Measurements from ENCODE around the gene TMEM212.

TMEM212 gene

GRCh38 chr3:171842864-171843518 lies at the start of gene TMEM212:
Gene TMEM212 (plus strand): TSS chr3:171843349. CDS start chr3:171843384, 35 bp downstream.
- DNase-seq (ENCODE audit: low spot score): no peak

- no peak for DNase-seq (ENCODE audit: low spot score)
Measured at GRCh38 chr3:171796625-171797264, 46.4 kb upstream of the TMEM212 start.

- DNase-seq (ENCODE audit: low spot score): no peak
Measured at GRCh38 chr3:171797265-171797679, 45.9 kb upstream of the TMEM212 start.

- DNase-seq (ENCODE audit: low spot score): no peak
Measured at GRCh38 chr3:171797873-171798272, 45.3 kb upstream of the TMEM212 start.

- DNase-seq (ENCODE audit: low spot score): no peak
Measured at GRCh38 chr3:171799501-171799900, 43.6 kb upstream of the TMEM212 start.

GRCh38 chr3:171801738-171802589 lies 41.2 kb upstream of the TMEM212 start:
- DNase-seq (ENCODE audit: low spot score): no peak

GRCh38 chr3:171802590-171802956 lies 40.6 kb upstream of the TMEM212 start:
- no peak for DNase-seq (ENCODE audit: low spot score)

GRCh38 chr3:171803044-171803443 lies 40.1 kb upstream of the TMEM212 start:
- DNase-seq (ENCODE audit: low spot score): no peak

GRCh38 chr3:171804618-171805389 lies 38.3 kb upstream of the TMEM212 start:
- DNase-seq (ENCODE audit: low spot score): no peak

- no peak for DNase-seq (ENCODE audit: low spot score)
Measured at GRCh38 chr3:171805687-171806086, 37.5 kb upstream of the TMEM212 start.

GRCh38 chr3:171806200-171807128 lies 36.7 kb upstream of the TMEM212 start:
- DNase-seq (ENCODE audit: low spot score): peak; percentile 77

GRCh38 chr3:171807129-171807675 lies 35.9 kb upstream of the TMEM212 start:
- DNase-seq (ENCODE audit: low spot score): no peak

- DNase-seq (ENCODE audit: low spot score): no peak
Measured at GRCh38 chr3:171807806-171808205, 35.3 kb upstream of the TMEM212 start.

GRCh38 chr3:171809611-171809860 lies 33.6 kb upstream of the TMEM212 start:
- DNase-seq (ENCODE audit: low spot score): no peak

GRCh38 chr3:171809861-171810628 lies 33.1 kb upstream of the TMEM212 start, which contains the start of gene PLD1:
Gene PLD1 (minus strand): TSS chr3:171810483. CDS start chr3:171738051, 72,432 bp downstream.
- DNase-seq (ENCODE audit: low spot score): peak; percentile 83

- no peak for DNase-seq (ENCODE audit: low spot score)
Measured at GRCh38 chr3:171810629-171811294, 32.4 kb upstream of the TMEM212 start.

- DNase-seq (ENCODE audit: low spot score): peak; percentile 42
Measured at GRCh38 chr3:171811295-171811912, 31.7 kb upstream of the TMEM212 start.

GRCh38 chr3:171811913-171812335 lies 31.2 kb upstream of the TMEM212 start:
- DNase-seq (ENCODE audit: low spot score): no peak

GRCh38 chr3:171812811-171813210 lies 30.3 kb upstream of the TMEM212 start:
- no peak for DNase-seq (ENCODE audit: low spot score)
